Nephron (organoid): ENCODE results near the gene EFEMP1.
A peak's percentile ranks its signal among the peaks of the same experiment; 100 is the strongest.

Experiments used
- H3K27ac Mint-ChIP-seq, 3 experiments: 2 replicates each; pipeline ENCODE4 v1.8.0; 2020; ENCODE audit warnings: mixed read lengths in 3 of 3, mild to moderate bottlenecking in 2 of 3, moderate library complexity in 1 of 3
- H3K27me3 Mint-ChIP-seq: 2 replicates; pipeline ENCODE4 v1.8.0; 2021; ENCODE audit warnings: low read depth, mild to moderate bottlenecking, moderate library complexity, mixed read lengths
- H3K36me3 Mint-ChIP-seq: 2 replicates; pipeline ENCODE4 v1.8.0; 2020; ENCODE audit warnings: low read depth, mixed read lengths
- H3K4me1 Mint-ChIP-seq: 2 replicates; pipeline ENCODE4 v1.8.0; 2020; ENCODE audit warnings: mixed read lengths
- H3K4me3 Mint-ChIP-seq, 3 experiments: 2 replicates each; pipeline ENCODE4 v1.8.0; 2020; ENCODE audit warnings: mild to moderate bottlenecking in 3 of 3, mixed read lengths in 3 of 3, moderate library complexity in 2 of 3
- H3K9me3 Mint-ChIP-seq: 2 replicates; pipeline ENCODE4 v1.8.0; 2020; ENCODE audit warnings: mixed read lengths
- TF ChIP-seq, protein P1 (sequence below), 3 experiments: fragments of 200-600 bp; sonication (generic); IDR thresholded peaks; one replicate each; pipeline ENCODE4 v1.5.0; 2021; ENCODE audit warnings: antibody characterized with exemption in 3 of 3; ENCODE audit not compliant: unreplicated experiment in 3 of 3

Gene EFEMP1

DNA sequence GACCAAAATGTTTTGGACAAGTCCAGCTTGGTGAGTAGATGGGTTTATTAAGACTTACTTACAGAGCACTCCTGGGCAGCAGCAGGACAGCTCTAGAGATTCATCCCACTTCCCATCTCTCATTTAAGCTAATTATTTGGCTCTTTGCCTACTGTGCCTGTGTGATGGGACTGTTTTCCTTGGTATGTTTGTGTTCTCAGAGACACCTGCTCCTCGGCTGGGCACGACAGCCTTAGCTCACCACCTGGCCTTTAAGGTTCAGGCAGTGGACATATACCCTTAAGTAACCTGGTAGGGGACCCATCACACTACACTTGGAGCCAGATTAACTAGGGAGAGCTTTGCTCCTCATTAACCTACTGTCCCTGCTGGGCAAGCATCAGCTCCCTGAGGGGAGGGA, 41.7 kb upstream of the EFEMP1 start:
- Mint-ChIP-seq H3K4me3 (no peak overlapping the region), H3K27ac (peak overlapping the region in 1 of 3 experiments; percentile 10), H3K4me1 (peaks cover 18% of the 10 kb centered on the region), H3K9me3 (peaks cover 7% of the 10 kb centered on the region), H3K36me3 (no peaks in the 10 kb centered on the region), H3K27me3 (no peaks in the 10 kb centered on the region)
- TF ChIP-seq, protein P1, sequence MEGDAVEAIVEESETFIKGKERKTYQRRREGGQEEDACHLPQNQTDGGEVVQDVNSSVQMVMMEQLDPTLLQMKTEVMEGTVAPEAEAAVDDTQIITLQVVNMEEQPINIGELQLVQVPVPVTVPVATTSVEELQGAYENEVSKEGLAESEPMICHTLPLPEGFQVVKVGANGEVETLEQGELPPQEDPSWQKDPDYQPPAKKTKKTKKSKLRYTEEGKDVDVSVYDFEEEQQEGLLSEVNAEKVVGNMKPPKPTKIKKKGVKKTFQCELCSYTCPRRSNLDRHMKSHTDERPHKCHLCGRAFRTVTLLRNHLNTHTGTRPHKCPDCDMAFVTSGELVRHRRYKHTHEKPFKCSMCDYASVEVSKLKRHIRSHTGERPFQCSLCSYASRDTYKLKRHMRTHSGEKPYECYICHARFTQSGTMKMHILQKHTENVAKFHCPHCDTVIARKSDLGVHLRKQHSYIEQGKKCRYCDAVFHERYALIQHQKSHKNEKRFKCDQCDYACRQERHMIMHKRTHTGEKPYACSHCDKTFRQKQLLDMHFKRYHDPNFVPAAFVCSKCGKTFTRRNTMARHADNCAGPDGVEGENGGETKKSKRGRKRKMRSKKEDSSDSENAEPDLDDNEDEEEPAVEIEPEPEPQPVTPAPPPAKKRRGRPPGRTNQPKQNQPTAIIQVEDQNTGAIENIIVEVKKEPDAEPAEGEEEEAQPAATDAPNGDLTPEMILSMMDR (IDR thresholded peaks at IDR 0.05; ENCODE audit: unreplicated experiment in 3 of 3), result no peak

DNA sequence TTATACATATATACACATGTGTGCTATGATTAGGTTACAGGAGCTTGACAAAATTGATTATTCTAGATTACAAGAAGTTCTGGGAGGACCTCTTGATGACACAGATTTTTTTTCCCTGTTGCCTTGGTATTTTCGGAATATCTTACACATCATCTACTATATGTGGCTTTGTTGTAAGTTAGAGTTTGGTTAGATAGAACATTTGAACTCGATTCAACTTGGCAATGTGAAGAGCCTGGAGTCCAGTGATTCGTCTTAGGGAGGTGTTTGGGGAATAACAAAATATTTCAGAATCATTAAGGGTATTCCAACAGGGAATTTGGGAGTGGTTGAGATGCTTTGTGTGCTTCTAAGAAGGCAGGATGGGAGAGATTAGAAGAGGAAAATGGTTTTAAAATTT, 39.3 kb upstream of the EFEMP1 start:
- H3K9me3 Mint-ChIP-seq, result peaks cover 7% of the 10 kb centered on the region

DNA sequence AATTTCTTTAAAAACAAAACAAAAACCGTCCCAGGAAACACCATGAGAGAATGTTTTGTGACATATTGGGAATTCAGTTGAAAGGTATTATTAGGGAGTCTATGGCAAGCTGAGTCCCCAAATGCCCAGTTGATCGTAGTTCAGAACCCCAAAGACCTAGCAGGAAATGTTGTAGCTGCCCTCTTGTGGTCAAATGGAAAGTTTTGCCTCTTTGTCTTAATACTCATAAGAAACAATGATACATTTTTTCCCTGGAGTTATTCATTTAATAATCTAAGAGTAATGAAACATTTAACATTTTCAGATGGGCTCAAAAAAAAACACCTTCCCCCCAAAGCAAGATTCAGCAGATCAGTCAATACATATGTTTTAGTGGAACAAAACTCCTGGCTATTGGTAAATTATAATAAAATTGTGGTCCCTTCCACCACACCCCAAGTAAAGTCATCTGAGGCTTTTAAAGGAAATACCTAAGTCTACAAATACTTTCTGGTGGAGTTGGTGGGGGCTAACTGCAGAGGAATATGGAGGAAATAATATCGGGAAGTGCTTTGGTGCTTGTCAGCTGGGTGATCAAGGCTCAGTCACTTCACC, 37.8 kb upstream of the EFEMP1 start:
- Mint-ChIP-seq H3K27ac (peak overlapping the region in 1 of 3 experiments; percentile 6), H3K4me3 (no peak overlapping the region), H3K9me3 (peaks cover 7% of the 10 kb centered on the region), H3K4me1 (peaks cover 18% of the 10 kb centered on the region), H3K27me3 (peaks cover 8% of the 10 kb centered on the region), H3K36me3 (no peaks in the 10 kb centered on the region)
- TF ChIP-seq, protein P1 (IDR thresholded peaks at IDR 0.05; ENCODE audit: unreplicated experiment in 3 of 3), result peak; percentile 58 to 73 (median 68)

More for the DNA sequence above, 39.3 kb upstream of the EFEMP1 start:
- Mint-ChIP-seq H3K4me3 (no peak overlapping the region), H3K27me3 (peaks cover 5% of the 10 kb centered on the region), H3K4me1 (peaks cover 18% of the 10 kb centered on the region), H3K27ac (no peak overlapping the region), H3K36me3 (no peaks in the 10 kb centered on the region)
- TF ChIP-seq, protein P1 (IDR thresholded peaks at IDR 0.05; ENCODE audit: unreplicated experiment in 3 of 3), result no peak

DNA sequence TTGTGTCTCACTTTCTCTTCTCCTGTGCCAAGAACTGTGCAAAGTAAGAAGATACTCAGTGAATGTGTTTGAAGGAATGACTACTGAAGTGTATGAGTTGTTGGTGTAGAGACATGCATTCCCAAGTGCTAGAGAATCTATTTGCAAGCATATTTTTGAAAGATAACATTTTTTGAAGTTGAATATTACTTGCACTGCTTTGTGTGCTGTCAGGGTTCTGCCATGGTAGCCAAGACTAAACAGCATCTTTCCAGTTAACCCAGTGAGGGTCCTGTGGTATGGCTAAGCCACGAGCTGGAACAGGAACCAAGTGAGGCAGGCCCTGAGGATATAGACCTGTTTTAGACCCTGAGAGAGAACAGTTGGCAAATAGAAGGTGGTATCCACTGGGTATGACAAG, 35.2 kb upstream of the EFEMP1 start:
- peak overlapping the region in 1 of 3 experiments; percentile 3 for H3K27ac Mint-ChIP-seq
- TF ChIP-seq, protein P1 (IDR thresholded peaks at IDR 0.05; ENCODE audit: unreplicated experiment in 3 of 3), result no peak
- no peak overlapping the region for H3K4me3 Mint-ChIP-seq
- peaks cover 8% of the 10 kb centered on the region for H3K27me3 Mint-ChIP-seq
- H3K36me3 Mint-ChIP-seq, result no peaks in the 10 kb centered on the region
- peaks cover 9% of the 10 kb centered on the region for H3K4me1 Mint-ChIP-seq
- peaks cover 7% of the 10 kb centered on the region for H3K9me3 Mint-ChIP-seq

DNA sequence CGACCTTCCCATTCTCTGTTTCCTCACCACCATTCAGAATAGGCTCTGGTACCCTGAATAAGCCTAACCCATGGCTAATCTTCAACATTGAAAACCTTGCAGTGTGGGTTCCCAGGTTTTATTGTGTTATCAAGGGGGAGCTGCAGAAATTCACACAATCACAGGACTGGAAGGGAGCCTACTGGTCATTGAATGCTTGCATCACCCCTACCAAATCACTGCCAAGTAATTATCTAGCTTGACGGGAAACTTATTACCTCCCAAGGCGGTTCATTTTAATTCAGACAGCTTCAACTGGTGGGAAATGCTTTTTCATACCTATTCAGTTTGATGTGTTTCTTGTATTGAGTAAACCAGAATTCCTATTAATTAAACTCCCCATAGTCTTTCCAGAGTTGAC, 33.6 kb upstream of the EFEMP1 start:
- peaks cover 14% of the 10 kb centered on the region for H3K27me3 Mint-ChIP-seq
- H3K27ac Mint-ChIP-seq, result no peak overlapping the region
- H3K4me1 Mint-ChIP-seq, result peaks cover 9% of the 10 kb centered on the region
- TF ChIP-seq, protein P1 (IDR thresholded peaks at IDR 0.05; ENCODE audit: unreplicated experiment in 3 of 3), result no peak
- no peaks in the 10 kb centered on the region for H3K9me3 Mint-ChIP-seq
- no peaks in the 10 kb centered on the region for H3K36me3 Mint-ChIP-seq
- no peak overlapping the region for H3K4me3 Mint-ChIP-seq
